ENCODE data around the gene SCRN1.

The SCRN1 gene

GRCh38 chr7:29873644-29874294 is 115.8 kb downstream of the SCRN1 start:
- TF ChIP-seq ZFX (IDR thresholded peaks at IDR 0.05; ENCODE audit: borderline replicate concordance) (no peak), CTCF (IDR thresholded peaks at IDR 0.05) (0 out of 2 replicates have a peak, but pooled peaks have one; percentile 3)
- H3K27ac ChIP-seq, result no peak overlapping the region

- no peak for TF ChIP-seq CTCF (IDR thresholded peaks at IDR 0.05)
- no peak for TF ChIP-seq ZFX (IDR thresholded peaks at IDR 0.05; ENCODE audit: borderline replicate concordance)
- H3K27ac ChIP-seq, result no peak overlapping the region
These were observed 117.7 kb downstream of the SCRN1 start for GRCh38 chr7:29871787-29872398.
